ENCODE measurements around the gene CRIP2. TPM values are rescaled to one million over a fixed set of nuclear protein-coding genes. Genes with fewer than 3 reads are reported as not detected.
A peak's percentile ranks its signal among the peaks of the same experiment; 100 is the strongest.

The CRIP2 gene
- total and polyA plus RNA-seq, 2 donors (not counting 1 experiment from before 2014, with no cell fraction given) = 6.0 to 81.6 TPM

DNA sequence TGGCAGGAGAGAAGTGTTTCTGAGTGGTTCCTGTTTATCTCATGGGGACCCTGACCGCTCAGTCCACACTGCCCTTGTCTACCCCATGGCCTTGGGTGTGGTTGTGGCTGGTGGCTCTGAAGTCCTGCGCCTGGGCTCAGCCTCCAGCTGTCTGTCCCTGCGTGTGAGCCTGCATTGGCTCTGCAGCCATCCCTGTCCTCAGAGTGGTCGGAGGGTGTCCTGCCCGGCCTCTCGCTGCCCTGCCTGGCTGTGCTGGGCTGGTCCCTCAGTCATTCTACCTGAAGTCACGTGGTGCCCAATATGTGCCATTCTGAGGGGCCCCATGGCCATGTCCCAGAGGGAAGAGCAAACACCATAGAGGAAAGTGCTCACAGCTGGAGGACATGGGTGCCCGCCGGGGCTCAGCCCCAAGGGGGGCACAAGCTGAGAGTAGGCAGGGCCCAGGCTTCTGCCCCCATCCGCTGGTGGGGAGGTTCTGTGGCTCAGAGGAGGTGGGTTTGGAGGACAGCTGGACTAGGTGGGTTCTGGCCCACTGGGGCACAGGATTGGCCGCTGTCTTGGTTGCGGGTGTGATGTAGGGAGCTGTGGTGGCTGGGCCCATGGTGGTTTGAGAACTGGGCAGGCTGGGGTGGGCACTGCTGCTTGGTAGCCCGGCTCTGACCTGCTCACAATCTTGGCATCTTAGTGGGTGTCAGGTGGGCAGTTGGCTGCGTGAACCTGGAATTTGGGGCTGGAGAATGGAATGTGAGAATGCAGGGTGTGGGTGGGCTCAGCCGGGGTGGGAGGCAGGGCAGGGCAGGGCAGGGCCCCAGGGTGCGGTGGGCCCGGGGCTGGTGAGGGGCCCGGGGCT lies 28.1 kb downstream of the CRIP2 start:
- Histone ChIP-seq H4K20me1 (ENCODE audit: control insufficient read depth, insufficient read depth, low read length, poor library complexity, severe bottlenecking) (no peaks in the 10 kb centered on the region), H3K27me3 (replicated peaks in 1 of 4; ENCODE audit: control extremely low read depth in 1 of 4, control insufficient read depth in 3 of 4, insufficient read depth in 4 of 4, low read length in 3 of 4) (no peaks in the 10 kb centered on the region), H2AFZ (ENCODE audit: insufficient read depth, low read depth, low read length, poor library complexity, severe bottlenecking) (no peak overlapping the region), H3K4me1 (ENCODE audit: control insufficient read depth in 2 of 2, insufficient read depth in 2 of 2, low read length in 2 of 2) (no peaks in the 10 kb centered on the region), H3K9me3 (ENCODE audit: control extremely low read depth in 1 of 3, control insufficient read depth in 2 of 3, insufficient read depth in 1 of 3, low read length in 2 of 3) (no peaks in the 10 kb centered on the region), H3K79me2 (ENCODE audit: control insufficient read depth, insufficient read depth, low read length) (no peaks in the 10 kb centered on the region), H3K36me3 (replicated peaks in 1 of 2; ENCODE audit: control extremely low read depth in 1 of 2, control insufficient read depth in 1 of 2, extremely low read depth in 1 of 2, insufficient read depth in 2 of 2, low read length in 1 of 2) (no peaks in the 10 kb centered on the region), H3K9ac (ENCODE audit: low read length) (no peak overlapping the region), H3K4me3 (ENCODE audit: control extremely low read depth in 1 of 5, extremely low read depth in 1 of 5, insufficient read depth in 1 of 5, low read depth in 2 of 5, low read length in 4 of 5) (no peak overlapping the region), H3K27ac (ENCODE audit: low read length in 2 of 2) (no peak overlapping the region), H3K4me2 (replicated peaks; ENCODE audit: low read depth, low read length, poor library complexity, severe bottlenecking) (no peak overlapping the region)
- peaks cover 9% of the 10 kb centered on the region for H3K27me3 Mint-ChIP-seq
- H3K27ac Mint-ChIP-seq = no peak overlapping the region
- no peaks in the 10 kb centered on the region for H3K4me1 Mint-ChIP-seq
- intact Hi-C loops (cut with micrococcal nuclease) = no loop called here
- ChIA-PET POLR2A (no interaction called here), CTCF (no interaction called here)
- no peak overlapping the region for H3K4me3 Mint-ChIP-seq
- ATAC-seq (ENCODE audit: low read depth) (no peak), DNase-seq (peak; percentile 31)
- TF ChIP-seq EZH2 (IDR thresholded peaks at IDR 0.05; ENCODE audit: borderline replicate concordance, insufficient read depth, low read depth, low read length, poor library complexity, severe bottlenecking) = no peak
- TF ChIP-seq, protein P1, sequence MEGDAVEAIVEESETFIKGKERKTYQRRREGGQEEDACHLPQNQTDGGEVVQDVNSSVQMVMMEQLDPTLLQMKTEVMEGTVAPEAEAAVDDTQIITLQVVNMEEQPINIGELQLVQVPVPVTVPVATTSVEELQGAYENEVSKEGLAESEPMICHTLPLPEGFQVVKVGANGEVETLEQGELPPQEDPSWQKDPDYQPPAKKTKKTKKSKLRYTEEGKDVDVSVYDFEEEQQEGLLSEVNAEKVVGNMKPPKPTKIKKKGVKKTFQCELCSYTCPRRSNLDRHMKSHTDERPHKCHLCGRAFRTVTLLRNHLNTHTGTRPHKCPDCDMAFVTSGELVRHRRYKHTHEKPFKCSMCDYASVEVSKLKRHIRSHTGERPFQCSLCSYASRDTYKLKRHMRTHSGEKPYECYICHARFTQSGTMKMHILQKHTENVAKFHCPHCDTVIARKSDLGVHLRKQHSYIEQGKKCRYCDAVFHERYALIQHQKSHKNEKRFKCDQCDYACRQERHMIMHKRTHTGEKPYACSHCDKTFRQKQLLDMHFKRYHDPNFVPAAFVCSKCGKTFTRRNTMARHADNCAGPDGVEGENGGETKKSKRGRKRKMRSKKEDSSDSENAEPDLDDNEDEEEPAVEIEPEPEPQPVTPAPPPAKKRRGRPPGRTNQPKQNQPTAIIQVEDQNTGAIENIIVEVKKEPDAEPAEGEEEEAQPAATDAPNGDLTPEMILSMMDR (IDR thresholded peaks at IDR 0.05) = no peak
- no peaks in the 10 kb centered on the region for H3K9me3 Mint-ChIP-seq (ENCODE audit: insufficient read depth)
- 84% methylated on average over 17 of the region's 18 CpGs for WGBS (ENCODE audit: insufficient coverage)

DNA sequence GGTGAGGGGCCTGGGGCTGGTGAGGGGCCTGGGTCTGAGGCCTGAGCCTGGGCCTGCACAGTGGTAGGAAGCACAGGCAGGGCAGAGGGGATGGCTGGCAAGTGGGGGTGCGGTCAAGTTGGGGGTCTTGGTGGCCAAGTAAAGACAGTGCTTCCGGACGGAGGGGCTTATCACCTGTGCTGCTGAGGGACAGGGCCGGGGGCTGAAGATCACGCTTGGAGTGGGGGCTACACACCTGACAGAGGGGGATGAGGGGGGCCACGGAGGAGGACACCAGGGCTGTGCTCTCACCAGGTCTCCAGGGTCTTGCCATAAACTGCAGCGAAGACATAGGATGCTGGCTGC lies 28.6 kb downstream of the CRIP2 start:
- Histone ChIP-seq H3K9me3 (ENCODE audit: control extremely low read depth in 1 of 3, control insufficient read depth in 2 of 3, insufficient read depth in 1 of 3, low read length in 2 of 3) (no peaks in the 10 kb centered on the region), H3K4me1 (ENCODE audit: control insufficient read depth in 2 of 2, insufficient read depth in 2 of 2, low read length in 2 of 2) (no peaks in the 10 kb centered on the region), H3K36me3 (replicated peaks in 1 of 2; ENCODE audit: control extremely low read depth in 1 of 2, control insufficient read depth in 1 of 2, extremely low read depth in 1 of 2, insufficient read depth in 2 of 2, low read length in 1 of 2) (no peaks in the 10 kb centered on the region), H3K9ac (ENCODE audit: low read length) (no peak overlapping the region), H4K20me1 (ENCODE audit: control insufficient read depth, insufficient read depth, low read length, poor library complexity, severe bottlenecking) (no peaks in the 10 kb centered on the region), H3K4me2 (replicated peaks; ENCODE audit: low read depth, low read length, poor library complexity, severe bottlenecking) (no peak overlapping the region), H2AFZ (ENCODE audit: insufficient read depth, low read depth, low read length, poor library complexity, severe bottlenecking) (no peak overlapping the region), H3K4me3 (ENCODE audit: control extremely low read depth in 1 of 5, extremely low read depth in 1 of 5, insufficient read depth in 1 of 5, low read depth in 2 of 5, low read length in 4 of 5) (no peak overlapping the region), H3K27me3 (replicated peaks in 1 of 4; ENCODE audit: control extremely low read depth in 1 of 4, control insufficient read depth in 3 of 4, insufficient read depth in 4 of 4, low read length in 3 of 4) (peaks cover 0 to 5% (median 0%) of the 10 kb centered on the region in 4 experiments), H3K27ac (ENCODE audit: low read length in 2 of 2) (no peak overlapping the region), H3K79me2 (ENCODE audit: control insufficient read depth, insufficient read depth, low read length) (no peaks in the 10 kb centered on the region)
- Mint-ChIP-seq H3K27ac (no peak overlapping the region), H3K9me3 (ENCODE audit: insufficient read depth) (no peaks in the 10 kb centered on the region), H3K4me3 (no peak overlapping the region), H3K4me1 (no peaks in the 10 kb centered on the region), H3K27me3 (peaks cover 13% of the 10 kb centered on the region)
- 95% methylated on average over 7 of the region's 7 CpGs for WGBS (ENCODE audit: insufficient coverage)
- peak; percentile 28 for DNase-seq
- no peak for ATAC-seq (ENCODE audit: low read depth)
- TF ChIP-seq, protein P1 (IDR thresholded peaks at IDR 0.05) = no peak
- no peak for TF ChIP-seq EZH2 (IDR thresholded peaks at IDR 0.05; ENCODE audit: borderline replicate concordance, insufficient read depth, low read depth, low read length, poor library complexity, severe bottlenecking)
- POLR2A ChIA-PET = no interaction called here
- intact Hi-C loops (cut with micrococcal nuclease) = no loop called here
- CTCF ChIA-PET = no interaction called here

Data from B cell (primary cell).